ENCODE results near the gene ZDHHC12.

ZDHHC12 gene

DNA sequence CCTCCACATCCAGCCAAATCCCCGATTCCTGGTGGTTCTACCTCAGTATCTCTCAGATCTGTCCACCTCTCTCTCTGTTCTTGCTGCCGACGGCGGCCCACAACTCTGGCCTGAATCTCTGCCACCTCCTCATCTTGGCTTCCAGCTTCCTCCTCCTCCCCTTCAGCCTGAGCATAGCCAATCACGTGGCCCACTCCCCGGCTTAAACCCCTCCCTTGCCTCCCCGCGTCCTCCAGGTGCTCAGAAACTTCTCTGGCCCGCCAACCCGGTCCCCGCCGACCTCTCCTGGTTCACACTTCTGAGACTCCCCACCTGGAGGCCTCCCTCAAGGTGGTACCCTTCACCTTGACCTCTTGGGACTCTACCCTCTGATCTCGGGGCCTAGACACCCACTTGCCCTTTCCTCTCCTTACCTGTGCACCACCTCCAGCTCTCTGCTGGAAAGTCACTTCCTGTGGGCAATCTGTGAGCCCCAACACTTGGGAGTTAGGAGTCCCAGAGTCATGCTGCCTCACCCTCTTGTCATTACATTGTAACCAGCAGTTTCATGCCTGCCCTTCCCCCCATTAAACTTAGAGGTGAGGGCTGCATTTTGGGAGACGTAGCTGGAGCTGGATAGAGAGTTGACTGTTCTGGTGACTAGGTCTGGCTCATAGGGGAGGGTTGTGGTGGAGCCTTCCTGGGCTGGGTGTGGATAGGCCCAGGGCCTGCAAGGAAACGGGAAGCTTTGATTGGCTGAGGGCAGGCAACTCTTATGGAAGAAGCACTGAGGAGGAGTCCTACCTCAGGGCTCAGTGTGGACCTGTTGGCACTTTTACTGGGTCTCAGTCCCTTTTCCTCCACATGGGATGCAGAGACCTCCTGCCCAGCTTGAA is 39.4 kb downstream of the ZDHHC12 start:
- peak; percentile 3 for DNase-seq

DNA sequence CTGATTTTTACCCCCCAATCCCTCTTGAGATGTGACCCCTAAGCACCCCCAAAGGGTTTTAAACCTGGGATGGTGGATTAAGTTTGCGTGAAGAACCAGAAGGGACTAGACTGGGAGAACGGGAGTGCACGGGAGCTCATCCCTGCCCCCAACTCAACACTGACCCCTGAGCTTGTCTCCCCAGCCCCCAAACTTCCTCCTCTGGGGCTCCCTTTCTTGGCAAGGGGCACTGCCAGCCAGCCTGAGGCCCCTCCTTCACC is 39.9 kb downstream of the ZDHHC12 start:
- no peak for DNase-seq

DNA sequence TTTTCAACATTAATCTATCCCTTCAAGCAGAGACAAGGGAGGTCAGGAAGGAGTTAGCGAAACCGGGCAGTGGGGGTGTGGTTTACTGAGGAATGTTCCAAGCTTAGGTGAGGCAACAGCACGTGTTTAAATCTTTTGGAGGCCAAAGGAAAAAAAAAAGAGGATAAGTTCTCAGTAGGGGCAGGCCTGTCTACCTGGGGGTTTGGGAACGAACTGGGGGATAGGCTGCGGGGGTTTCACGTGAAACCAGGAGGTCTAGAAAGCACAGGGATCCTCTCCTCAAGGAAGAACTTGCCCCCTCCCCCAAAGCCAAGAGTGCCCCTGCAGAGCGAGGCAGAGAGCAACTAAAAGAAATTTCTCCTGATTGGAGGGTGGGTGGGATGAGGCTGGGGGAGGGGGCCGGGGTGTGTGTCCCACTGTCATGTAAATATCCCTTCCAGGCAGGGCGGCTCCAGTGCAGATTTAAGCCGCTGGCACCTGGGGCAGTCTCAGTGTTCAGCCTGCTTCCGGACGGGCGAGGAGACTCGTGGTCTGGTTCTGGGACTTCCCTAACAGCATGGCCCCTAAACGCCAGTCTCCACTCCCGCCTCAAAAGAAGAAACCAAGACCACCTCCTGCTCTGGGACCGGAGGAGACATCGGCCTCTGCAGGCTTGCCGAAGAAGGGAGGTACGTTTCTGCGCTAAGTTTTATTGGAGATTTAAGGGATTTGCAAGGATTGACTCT is 40.4 kb downstream of the ZDHHC12 start:
- no peak for DNase-seq

DNA sequence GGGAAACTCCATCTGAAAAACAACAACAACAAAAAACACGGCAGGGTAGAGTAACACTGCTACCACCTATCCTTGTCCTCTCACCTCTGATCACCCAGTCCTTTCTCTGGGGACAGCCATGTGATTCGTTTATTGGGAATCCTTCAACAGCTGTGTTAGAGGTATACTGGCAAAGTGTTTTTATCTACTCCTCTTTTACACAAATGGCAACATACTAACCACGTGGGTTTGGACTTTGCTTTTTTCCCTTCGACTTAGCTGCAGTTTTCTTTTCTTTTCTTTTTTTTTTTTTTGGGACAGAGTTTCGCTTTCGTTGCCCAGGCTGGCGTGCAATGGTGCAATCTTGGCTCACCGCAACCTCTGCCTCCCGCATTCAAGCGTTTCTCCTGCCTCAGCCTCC is 46.1 kb downstream of the ZDHHC12 start:
- DNase-seq = no peak

DNA sequence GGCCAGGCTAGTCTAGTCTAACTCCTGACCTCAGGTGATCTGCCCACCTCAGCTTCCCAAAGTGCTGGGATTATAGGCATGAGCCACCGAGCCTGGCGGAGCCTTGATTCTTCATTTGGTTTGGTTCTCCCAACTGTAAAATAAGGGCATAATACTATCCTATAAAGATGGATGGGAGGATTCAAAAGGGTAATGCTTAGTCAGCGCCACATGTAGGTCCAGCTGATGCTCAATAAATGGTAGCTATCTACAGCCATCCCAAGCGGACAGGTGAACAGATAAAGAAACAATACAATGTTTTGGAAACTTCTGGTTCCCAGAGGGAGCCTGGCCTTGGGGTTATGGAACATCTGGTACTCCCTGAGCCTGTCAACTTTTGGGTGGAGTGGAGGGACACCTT is 48.5 kb downstream of the ZDHHC12 start:
- no peak for DNase-seq
